Testis (tissue), 3 donors: ENCODE data around the gene ZBTB20. TPM values are rescaled to one million over a fixed set of nuclear protein-coding genes. Genes with fewer than 3 reads are reported as not detected.

Experiments used
- DNase-seq: peaks from one replicate; pipeline ENCODE4 v3.0.0-alpha.2; 2019
- H3K27ac ChIP-seq, 2 donors: fragments of 200-600 bp; sonication (generic); one replicate each; pipeline ENCODE4 v1.5.1; 2019
- H3K27me3 ChIP-seq: fragments of 200-600 bp; sonication (generic); one replicate; pipeline ENCODE4 v1.5.1; 2019
- H3K36me3 ChIP-seq: fragments of 200-600 bp; sonication (generic); one replicate; pipeline ENCODE4 v1.5.1; 2017; ENCODE audit warnings: low read depth; ENCODE audit errors: missing control alignments
- H3K4me1 ChIP-seq: fragments of 200-600 bp; sonication (generic); one replicate; pipeline ENCODE4 v1.5.1; 2019
- H3K4me3 ChIP-seq, 2 donors: fragments of 200-600 bp; sonication (generic); one replicate each; pipeline ENCODE4 v1.5.1; 2017 to 2019
- H3K9me3 ChIP-seq: fragments of 200-600 bp; sonication (generic); one replicate; pipeline ENCODE4 v1.5.1; 2017
- POLR2A ChIP-seq: fragments of 450-650 bp; IDR thresholded peaks from one replicate; pipeline ENCODE4 v1.6.1; 2017; ENCODE audit warnings: antibody characterized with exemption, mild to moderate bottlenecking, moderate library complexity
- WGBS, 2 donors: methylation state at CpG; one replicate each; pipeline ENCODE4 v1.1.5; 2018; 5-methylcytosine and 5-hydroxymethylcytosine counted together
- intact Hi-C: fragments of 100-400 bp; cut with DNase I; formaldehyde crosslinking; loops from one replicate; pipeline ENCODE4 v1.15.1; 2023; ENCODE audit warnings: low total_unique reads
- polyA plus RNA-seq: library from polyadenylated mRNA; stranded (reverse); fragments of 350-450 nt; fragmentation: Illumina TruSeq; extraction: RNeasy Lipid Tissue Mini Kit (QIAGEN cat#74804); gene quantifications from one replicate; pipeline ENCODE4 v1.2.3, GENCODE V29; 2014; ENCODE audit warnings: low read depth, low replicate concordance; ENCODE audit not compliant: insufficient read depth
- total RNA-seq, 2 donors: library from RNA; depleted of rRNA; stranded (reverse); fragments of >200 nt; gene quantifications; one replicate each; pipeline ENCODE4 v1.2.3, GENCODE V29; 2016
- TF ChIP-seq, protein P1 (sequence below), 3 experiments: fragments of 450-650 bp in 2 of 3; fragments of 200-600 bp in 1 of 3; sonication (generic) in 1 of 3; IDR thresholded peaks; one replicate each; pipeline ENCODE4 v1.5.1; 2016 to 2019; ENCODE audit warnings: antibody characterized with exemption in 3 of 3, mild to moderate bottlenecking in 2 of 3, moderate library complexity in 1 of 3

Gene ZBTB20
- total and polyA plus RNA-seq, 3 donors from 2014 or later, result 36.8 to 179 (median 126) TPM

DNA sequence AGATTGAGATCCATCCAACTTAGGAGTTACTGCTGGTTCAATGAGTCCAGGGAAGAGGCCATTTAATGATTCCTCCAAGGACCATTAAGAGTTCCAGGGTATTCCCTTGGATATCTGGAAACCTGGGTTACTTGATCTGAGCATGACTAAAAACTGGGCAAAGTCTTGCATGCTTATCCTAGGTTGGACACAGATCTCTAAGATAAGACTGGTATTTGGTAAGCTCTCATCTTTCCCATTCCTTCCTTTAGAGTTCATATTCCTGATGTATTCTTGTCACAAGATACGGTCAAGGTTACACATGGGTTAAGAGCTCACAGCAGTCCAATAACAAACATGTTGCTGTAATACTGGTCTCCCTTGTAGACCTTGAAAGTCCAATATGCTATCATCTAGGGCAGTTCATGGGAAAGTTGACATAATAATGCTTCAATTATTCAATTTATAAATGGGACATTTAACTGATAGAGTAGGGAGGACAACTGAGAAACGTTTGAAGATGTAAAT, 551.5 kb downstream of the ZBTB20 start:
- H3K27ac ChIP-seq, result peak overlapping the region; percentile 20 to 52
- WGBS, 2 donors, result 45 to 51% methylated on average over 2 of the region's 2 CpGs
- H3K36me3 ChIP-seq, result no peaks in the 10 kb centered on the region
- no peak overlapping the region for H3K4me3 ChIP-seq
- intact Hi-C loops, result no loop called here
- H3K27me3 ChIP-seq, result no peaks in the 10 kb centered on the region
- DNase-seq, result no peak
- TF ChIP-seq, protein P1, sequence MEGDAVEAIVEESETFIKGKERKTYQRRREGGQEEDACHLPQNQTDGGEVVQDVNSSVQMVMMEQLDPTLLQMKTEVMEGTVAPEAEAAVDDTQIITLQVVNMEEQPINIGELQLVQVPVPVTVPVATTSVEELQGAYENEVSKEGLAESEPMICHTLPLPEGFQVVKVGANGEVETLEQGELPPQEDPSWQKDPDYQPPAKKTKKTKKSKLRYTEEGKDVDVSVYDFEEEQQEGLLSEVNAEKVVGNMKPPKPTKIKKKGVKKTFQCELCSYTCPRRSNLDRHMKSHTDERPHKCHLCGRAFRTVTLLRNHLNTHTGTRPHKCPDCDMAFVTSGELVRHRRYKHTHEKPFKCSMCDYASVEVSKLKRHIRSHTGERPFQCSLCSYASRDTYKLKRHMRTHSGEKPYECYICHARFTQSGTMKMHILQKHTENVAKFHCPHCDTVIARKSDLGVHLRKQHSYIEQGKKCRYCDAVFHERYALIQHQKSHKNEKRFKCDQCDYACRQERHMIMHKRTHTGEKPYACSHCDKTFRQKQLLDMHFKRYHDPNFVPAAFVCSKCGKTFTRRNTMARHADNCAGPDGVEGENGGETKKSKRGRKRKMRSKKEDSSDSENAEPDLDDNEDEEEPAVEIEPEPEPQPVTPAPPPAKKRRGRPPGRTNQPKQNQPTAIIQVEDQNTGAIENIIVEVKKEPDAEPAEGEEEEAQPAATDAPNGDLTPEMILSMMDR (IDR thresholded peaks at IDR 0.05), result no peak
- TF ChIP-seq POLR2A, result no peak
- peaks cover 23% of the 10 kb centered on the region for H3K4me1 ChIP-seq
- no peaks in the 10 kb centered on the region for H3K9me3 ChIP-seq

GRCh38 chr3:114590309-114591047, 556.6 kb downstream of the ZBTB20 start:
- Histone ChIP-seq H3K27ac (no peak overlapping the region), H3K36me3 (no peaks in the 10 kb centered on the region), H3K9me3 (no peaks in the 10 kb centered on the region), H3K27me3 (no peaks in the 10 kb centered on the region), H3K4me1 (peaks cover 5% of the 10 kb centered on the region), H3K4me3 (no peak overlapping the region)
- no peak for DNase-seq
- intact Hi-C loops, result no loop called here
- WGBS, 2 donors, result 90 to 92% methylated on average over 6 of the region's 6 CpGs
- TF ChIP-seq POLR2A, result no peak
- TF ChIP-seq, protein P1 (IDR thresholded peaks at IDR 0.05), result no peak

GRCh38 chr3:114587986-114588385, 559.1 kb downstream of the ZBTB20 start:
- TF ChIP-seq POLR2A, result no peak
- TF ChIP-seq, protein P1 (IDR thresholded peaks at IDR 0.05), result no peak

DNA sequence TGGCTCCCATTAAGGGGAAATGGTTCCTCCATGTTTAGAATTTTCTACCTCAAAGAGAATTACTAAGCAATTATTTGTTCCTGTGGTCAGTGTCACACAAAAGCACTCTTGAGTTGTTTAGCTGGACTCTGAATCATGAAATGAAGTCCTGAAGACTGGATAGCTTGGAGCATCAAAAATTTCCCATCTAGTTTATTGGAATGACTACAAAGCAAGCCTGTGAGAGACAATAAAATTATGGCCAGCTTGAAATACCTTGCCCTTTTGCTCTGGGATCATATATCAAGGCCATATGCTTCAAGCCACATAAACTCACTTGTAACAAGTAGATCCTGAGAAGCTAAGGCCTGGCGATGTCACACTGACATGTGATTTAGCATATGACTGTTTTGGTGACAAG, 561.0 kb downstream of the ZBTB20 start:
- no peak for TF ChIP-seq POLR2A
- TF ChIP-seq, protein P1 (IDR thresholded peaks at IDR 0.05), result no peak
- Histone ChIP-seq H3K27me3 (no peaks in the 10 kb centered on the region), H3K4me1 (no peaks in the 10 kb centered on the region), H3K4me3 (no peak overlapping the region), H3K27ac (peak overlapping the region in 1 of 2 donors; percentile 17), H3K36me3 (no peaks in the 10 kb centered on the region), H3K9me3 (no peaks in the 10 kb centered on the region)
- WGBS, 2 donors, result 88 to 95% methylated on average over 1 of the region's 1 CpG
- no peak for DNase-seq
- intact Hi-C loops, result no loop called here

More at GRCh38 chr3:114587986-114588385, 559.1 kb downstream of the ZBTB20 start:
- Histone ChIP-seq H3K4me3 (no peak overlapping the region), H3K4me1 (no peaks in the 10 kb centered on the region), H3K27me3 (no peaks in the 10 kb centered on the region), H3K36me3 (no peaks in the 10 kb centered on the region), H3K9me3 (no peaks in the 10 kb centered on the region), H3K27ac (no peak overlapping the region)
- WGBS, 2 donors, result 81 to 84% methylated on average over 5 of the region's 5 CpGs
- intact Hi-C loops, result no loop called here
- no peak for DNase-seq
